ENCODE results near the gene CMIP. TPM values are rescaled to one million over a fixed set of nuclear protein-coding genes. Genes with fewer than 3 reads are reported as not detected.

Gene CMIP
- total RNA-seq, 1 experiment from 2014 or later: 63.7 TPM

DNA sequence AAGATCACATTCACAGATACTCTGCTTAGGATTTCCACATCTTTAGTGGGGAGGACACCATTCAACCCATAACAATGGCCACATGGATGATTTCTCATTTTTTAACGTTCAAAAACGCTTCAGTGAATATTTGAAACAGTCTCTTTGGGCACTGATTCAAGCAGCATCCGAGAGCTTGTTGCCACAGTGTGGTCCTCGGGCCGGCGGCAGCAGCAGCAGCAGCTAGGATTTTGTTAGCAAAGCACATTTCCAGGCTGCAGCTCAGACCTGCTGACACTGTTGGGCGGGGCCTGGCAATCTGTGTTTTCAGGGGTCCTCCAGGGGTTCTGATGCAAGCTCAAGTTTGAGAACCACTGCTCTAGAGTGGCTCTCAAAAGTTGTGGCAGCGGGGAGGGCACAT, 27.9 kb upstream of the CMIP start (continued):
- no peak for TF ChIP-seq CREM (CRISPR knock-in tag; IDR thresholded peaks at IDR 0.05)
- TF ChIP-seq, protein P1, sequence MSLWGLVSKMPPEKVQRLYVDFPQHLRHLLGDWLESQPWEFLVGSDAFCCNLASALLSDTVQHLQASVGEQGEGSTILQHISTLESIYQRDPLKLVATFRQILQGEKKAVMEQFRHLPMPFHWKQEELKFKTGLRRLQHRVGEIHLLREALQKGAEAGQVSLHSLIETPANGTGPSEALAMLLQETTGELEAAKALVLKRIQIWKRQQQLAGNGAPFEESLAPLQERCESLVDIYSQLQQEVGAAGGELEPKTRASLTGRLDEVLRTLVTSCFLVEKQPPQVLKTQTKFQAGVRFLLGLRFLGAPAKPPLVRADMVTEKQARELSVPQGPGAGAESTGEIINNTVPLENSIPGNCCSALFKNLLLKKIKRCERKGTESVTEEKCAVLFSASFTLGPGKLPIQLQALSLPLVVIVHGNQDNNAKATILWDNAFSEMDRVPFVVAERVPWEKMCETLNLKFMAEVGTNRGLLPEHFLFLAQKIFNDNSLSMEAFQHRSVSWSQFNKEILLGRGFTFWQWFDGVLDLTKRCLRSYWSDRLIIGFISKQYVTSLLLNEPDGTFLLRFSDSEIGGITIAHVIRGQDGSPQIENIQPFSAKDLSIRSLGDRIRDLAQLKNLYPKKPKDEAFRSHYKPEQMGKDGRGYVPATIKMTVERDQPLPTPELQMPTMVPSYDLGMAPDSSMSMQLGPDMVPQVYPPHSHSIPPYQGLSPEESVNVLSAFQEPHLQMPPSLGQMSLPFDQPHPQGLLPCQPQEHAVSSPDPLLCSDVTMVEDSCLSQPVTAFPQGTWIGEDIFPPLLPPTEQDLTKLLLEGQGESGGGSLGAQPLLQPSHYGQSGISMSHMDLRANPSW (CRISPR knock-in tag; conservative IDR thresholded peaks at IDR 0.05; ENCODE audit: low read depth): no peak
- no peak for TF ChIP-seq GTF2I (CRISPR knock-in tag; conservative IDR thresholded peaks at IDR 0.05)
- TF ChIP-seq ZBTB21 (CRISPR knock-in tag; IDR thresholded peaks at IDR 0.05; ENCODE audit: borderline replicate concordance): no peak
- no peak for TF ChIP-seq TEAD4 (CRISPR knock-in tag; IDR thresholded peaks at IDR 0.05)

DNA sequence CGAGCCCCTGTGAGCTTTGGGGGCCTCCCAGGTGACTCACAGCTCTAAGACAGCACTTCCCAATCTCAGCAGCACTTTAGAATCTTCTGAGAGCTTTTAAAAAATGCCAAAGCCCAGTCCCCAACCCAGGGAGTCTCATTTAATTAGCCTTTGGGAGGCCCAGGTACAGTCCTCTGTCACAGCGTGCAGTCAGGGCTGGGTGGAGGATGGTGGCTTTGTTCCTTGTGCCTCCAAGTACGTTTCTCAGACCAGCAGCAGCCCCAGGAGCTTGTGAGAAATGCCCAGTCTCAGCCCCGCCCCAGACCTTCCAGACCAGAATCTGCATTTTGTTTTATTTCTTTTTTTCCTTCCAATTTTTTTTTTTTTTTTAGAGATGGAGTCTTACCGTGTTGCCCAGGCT, 27.4 kb upstream of the CMIP start:
- Mint-ChIP-seq H3K27ac (no peak overlapping the region), H3K4me3 (no peak overlapping the region), H3K9me3 (peaks cover 8% of the 10 kb centered on the region; the same call in 1 of the 2 replicates), H3K4me1 (peaks cover 17% of the 10 kb centered on the region), H3K27me3 (ENCODE audit: low read depth) (no peaks in the 10 kb centered on the region), H3K36me3 (no peaks in the 10 kb centered on the region)
- POLR2A ChIA-PET: no interaction called here
- CTCF ChIA-PET: interaction anchor here (1.0 to 2.4 kb wide), 5 partner anchors 12 to 313 kb away, joined by 3 to 13 read pairs (median 5); no protein-coding TSS in a partner anchor
- DNase-seq (ENCODE audit: low spot score) (no peak), ATAC-seq (no peak)
- TF ChIP-seq NFATC4 (CRISPR knock-in tag; IDR thresholded peaks at IDR 0.05): no peak

DNA sequence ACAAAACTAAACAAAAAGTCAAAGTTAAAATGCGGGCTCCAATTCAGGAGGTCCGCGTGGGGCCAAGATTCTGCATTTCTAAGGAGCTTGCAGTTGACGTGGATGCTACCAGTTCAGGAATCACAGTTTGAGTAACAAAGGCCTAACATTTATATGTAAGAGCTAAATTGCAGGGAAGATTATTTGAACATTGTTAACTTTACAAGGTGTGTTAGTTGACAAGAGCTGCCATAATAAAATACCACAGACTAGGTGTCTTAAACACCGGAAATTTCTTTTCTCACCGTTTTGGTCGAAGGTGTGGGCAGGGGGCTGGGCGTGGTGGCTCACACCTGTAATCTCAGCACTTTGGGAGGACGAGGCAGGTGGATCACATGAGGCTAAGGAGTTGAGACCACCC, 24.8 kb upstream of the CMIP start:
- CTCF ChIA-PET: interaction anchor here (2.4 kb wide), 1 partner anchor 16 kb away, joined by 5 read pairs; no protein-coding TSS in a partner anchor
- no peaks in the 10 kb centered on the region for H3K27me3 Mint-ChIP-seq (ENCODE audit: low read depth)
- no peak overlapping the region for H3K4me3 Mint-ChIP-seq
- H3K27ac Mint-ChIP-seq: no peak overlapping the region
- peaks cover 12% of the 10 kb centered on the region; the same call in 1 of the 2 replicates for H3K9me3 Mint-ChIP-seq
- no peaks in the 10 kb centered on the region for H3K36me3 Mint-ChIP-seq
- peaks cover 10% of the 10 kb centered on the region for H3K4me1 Mint-ChIP-seq
- ATAC-seq (no peak), DNase-seq (ENCODE audit: low spot score) (no peak)
- TF ChIP-seq CREM (CRISPR knock-in tag; IDR thresholded peaks at IDR 0.05): no peak
- no peak for TF ChIP-seq GTF2I (CRISPR knock-in tag; conservative IDR thresholded peaks at IDR 0.05)
- TF ChIP-seq TP53 (CRISPR knock-in tag; IDR thresholded peaks at IDR 0.05): no peak
- no peak for TF ChIP-seq MXD4 (CRISPR knock-in tag; IDR thresholded peaks at IDR 0.05; ENCODE audit: borderline replicate concordance)
- no peak for TF ChIP-seq FOXK1 (CRISPR knock-in tag; IDR thresholded peaks at IDR 0.05)
- TF ChIP-seq, protein P2, sequence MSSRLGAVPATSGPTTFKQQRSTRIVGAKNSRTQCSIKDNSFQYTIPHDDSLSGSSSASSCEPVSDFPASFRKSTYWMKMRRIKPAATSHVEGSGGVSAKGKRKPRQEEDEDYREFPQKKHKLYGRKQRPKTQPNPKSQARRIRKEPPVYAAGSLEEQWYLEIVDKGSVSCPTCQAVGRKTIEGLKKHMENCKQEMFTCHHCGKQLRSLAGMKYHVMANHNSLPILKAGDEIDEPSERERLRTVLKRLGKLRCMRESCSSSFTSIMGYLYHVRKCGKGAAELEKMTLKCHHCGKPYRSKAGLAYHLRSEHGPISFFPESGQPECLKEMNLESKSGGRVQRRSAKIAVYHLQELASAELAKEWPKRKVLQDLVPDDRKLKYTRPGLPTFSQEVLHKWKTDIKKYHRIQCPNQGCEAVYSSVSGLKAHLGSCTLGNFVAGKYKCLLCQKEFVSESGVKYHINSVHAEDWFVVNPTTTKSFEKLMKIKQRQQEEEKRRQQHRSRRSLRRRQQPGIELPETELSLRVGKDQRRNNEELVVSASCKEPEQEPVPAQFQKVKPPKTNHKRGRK (CRISPR knock-in tag; IDR thresholded peaks at IDR 0.05; ENCODE audit: borderline replicate concordance): no peak
- no peak for TF ChIP-seq ZNF416 (CRISPR knock-in tag; IDR thresholded peaks at IDR 0.05)
- no peak for TF ChIP-seq ZNF121 (CRISPR knock-in tag; IDR thresholded peaks at IDR 0.05)
- TF ChIP-seq, protein P3, sequence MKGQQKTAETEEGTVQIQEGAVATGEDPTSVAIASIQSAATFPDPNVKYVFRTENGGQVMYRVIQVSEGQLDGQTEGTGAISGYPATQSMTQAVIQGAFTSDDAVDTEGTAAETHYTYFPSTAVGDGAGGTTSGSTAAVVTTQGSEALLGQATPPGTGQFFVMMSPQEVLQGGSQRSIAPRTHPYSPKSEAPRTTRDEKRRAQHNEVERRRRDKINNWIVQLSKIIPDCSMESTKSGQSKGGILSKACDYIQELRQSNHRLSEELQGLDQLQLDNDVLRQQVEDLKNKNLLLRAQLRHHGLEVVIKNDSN (CRISPR knock-in tag; IDR thresholded peaks at IDR 0.05): no peak
- TF ChIP-seq, protein P4, sequence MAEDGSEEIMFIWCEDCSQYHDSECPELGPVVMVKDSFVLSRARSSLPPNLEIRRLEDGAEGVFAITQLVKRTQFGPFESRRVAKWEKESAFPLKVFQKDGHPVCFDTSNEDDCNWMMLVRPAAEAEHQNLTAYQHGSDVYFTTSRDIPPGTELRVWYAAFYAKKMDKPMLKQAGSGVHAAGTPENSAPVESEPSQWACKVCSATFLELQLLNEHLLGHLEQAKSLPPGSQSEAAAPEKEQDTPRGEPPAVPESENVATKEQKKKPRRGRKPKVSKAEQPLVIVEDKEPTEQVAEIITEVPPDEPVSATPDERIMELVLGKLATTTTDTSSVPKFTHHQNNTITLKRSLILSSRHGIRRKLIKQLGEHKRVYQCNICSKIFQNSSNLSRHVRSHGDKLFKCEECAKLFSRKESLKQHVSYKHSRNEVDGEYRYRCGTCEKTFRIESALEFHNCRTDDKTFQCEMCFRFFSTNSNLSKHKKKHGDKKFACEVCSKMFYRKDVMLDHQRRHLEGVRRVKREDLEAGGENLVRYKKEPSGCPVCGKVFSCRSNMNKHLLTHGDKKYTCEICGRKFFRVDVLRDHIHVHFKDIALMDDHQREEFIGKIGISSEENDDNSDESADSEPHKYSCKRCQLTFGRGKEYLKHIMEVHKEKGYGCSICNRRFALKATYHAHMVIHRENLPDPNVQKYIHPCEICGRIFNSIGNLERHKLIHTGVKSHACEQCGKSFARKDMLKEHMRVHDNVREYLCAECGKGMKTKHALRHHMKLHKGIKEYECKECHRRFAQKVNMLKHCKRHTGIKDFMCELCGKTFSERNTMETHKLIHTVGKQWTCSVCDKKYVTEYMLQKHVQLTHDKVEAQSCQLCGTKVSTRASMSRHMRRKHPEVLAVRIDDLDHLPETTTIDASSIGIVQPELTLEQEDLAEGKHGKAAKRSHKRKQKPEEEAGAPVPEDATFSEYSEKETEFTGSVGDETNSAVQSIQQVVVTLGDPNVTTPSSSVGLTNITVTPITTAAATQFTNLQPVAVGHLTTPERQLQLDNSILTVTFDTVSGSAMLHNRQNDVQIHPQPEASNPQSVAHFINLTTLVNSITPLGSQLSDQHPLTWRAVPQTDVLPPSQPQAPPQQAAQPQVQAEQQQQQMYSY (CRISPR knock-in tag; IDR thresholded peaks at IDR 0.05): no peak
- no peak for TF ChIP-seq NFYB (CRISPR knock-in tag; conservative IDR thresholded peaks at IDR 0.05; ENCODE audit: low read depth)
- TF ChIP-seq NR1H2 (CRISPR knock-in tag; IDR thresholded peaks at IDR 0.05): no peak
- TF ChIP-seq, protein P5, sequence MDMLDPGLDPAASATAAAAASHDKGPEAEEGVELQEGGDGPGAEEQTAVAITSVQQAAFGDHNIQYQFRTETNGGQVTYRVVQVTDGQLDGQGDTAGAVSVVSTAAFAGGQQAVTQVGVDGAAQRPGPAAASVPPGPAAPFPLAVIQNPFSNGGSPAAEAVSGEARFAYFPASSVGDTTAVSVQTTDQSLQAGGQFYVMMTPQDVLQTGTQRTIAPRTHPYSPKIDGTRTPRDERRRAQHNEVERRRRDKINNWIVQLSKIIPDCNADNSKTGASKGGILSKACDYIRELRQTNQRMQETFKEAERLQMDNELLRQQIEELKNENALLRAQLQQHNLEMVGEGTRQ (CRISPR knock-in tag; IDR thresholded peaks at IDR 0.05): no peak
- TF ChIP-seq, protein P6, sequence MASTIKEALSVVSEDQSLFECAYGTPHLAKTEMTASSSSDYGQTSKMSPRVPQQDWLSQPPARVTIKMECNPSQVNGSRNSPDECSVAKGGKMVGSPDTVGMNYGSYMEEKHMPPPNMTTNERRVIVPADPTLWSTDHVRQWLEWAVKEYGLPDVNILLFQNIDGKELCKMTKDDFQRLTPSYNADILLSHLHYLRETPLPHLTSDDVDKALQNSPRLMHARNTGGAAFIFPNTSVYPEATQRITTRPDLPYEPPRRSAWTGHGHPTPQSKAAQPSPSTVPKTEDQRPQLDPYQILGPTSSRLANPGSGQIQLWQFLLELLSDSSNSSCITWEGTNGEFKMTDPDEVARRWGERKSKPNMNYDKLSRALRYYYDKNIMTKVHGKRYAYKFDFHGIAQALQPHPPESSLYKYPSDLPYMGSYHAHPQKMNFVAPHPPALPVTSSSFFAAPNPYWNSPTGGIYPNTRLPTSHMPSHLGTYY (CRISPR knock-in tag; IDR thresholded peaks at IDR 0.05): no peak
- TF ChIP-seq, protein P7, sequence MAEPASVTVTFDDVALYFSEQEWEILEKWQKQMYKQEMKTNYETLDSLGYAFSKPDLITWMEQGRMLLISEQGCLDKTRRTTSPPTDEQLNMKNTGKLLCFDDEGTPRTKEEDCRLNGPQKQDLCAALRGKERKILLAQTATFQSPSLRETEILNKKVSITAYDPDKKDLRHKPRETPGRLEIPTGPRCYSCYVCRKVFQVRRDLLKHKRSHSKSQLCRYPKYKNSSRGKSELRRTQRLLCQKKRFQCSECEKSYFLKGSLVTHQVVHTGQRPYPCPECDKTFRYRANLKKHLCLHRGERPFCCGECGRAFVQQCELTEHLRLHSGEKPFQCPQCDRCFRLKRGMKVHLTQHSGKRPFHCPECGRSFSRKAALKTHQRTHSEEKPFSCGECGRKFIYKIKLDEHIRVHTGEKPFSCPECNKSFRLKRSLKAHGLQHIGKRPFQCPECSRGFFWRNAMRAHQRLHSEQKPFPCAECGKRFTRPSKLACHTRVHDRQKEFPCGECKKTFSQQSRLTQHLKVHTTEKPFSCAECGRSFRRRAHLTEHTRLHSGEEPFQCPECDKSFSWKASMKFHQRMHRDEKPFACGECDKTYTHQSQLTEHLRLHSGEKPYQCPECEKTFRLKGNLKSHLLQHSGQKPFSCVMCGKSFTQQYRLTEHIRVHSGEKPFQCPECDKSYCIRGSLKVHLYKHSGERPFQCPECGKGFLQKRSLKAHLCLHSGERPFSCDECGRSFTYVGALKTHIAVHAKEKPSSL (CRISPR knock-in tag; conservative IDR thresholded peaks at IDR 0.05): no peak
- no peak for TF ChIP-seq SMAD3 (CRISPR knock-in tag; IDR thresholded peaks at IDR 0.05; ENCODE audit: borderline replicate concordance)
- no peak for TF ChIP-seq ZNF263 (CRISPR knock-in tag; IDR thresholded peaks at IDR 0.05; ENCODE audit: low read depth)
- POLR2A ChIA-PET: no interaction called here

All from WTC11 (cell line).